Mesothelial cell of epicardium (in vitro differentiated cells): Measurements from ENCODE around the gene ELAVL2. TPM values are rescaled to one million over a fixed set of nuclear protein-coding genes. Genes with fewer than 3 reads are reported as not detected.

Experiments
- DNase-seq, 2 experiments: peaks; one replicate each; pipeline ENCODE4 v3.0.0; 2021; ENCODE audit warnings: low spot score in 2 of 2; ENCODE audit not compliant: unreplicated experiment in 2 of 2
- H3K27ac Mint-ChIP-seq: 2 replicates; pipeline ENCODE4 v1.8.0; 2021; ENCODE audit warnings: mixed read lengths
- H3K27me3 Mint-ChIP-seq: 2 replicates; pipeline ENCODE4 v1.8.0; 2021; ENCODE audit warnings: low read depth, mixed read lengths
- H3K36me3 Mint-ChIP-seq: 2 replicates; pipeline ENCODE4 v1.8.0; 2021; ENCODE audit warnings: mixed read lengths
- H3K4me1 Mint-ChIP-seq: 2 replicates; pipeline ENCODE4 v1.8.0; 2021; ENCODE audit warnings: mixed read lengths
- H3K4me3 Mint-ChIP-seq: 2 replicates; pipeline ENCODE4 v1.8.0; 2021; ENCODE audit warnings: mild to moderate bottlenecking, moderate library complexity, mixed read lengths
- H3K9me3 Mint-ChIP-seq: 2 replicates; pipeline ENCODE4 v1.8.0; 2021; ENCODE audit warnings: mixed read lengths
- total RNA-seq: library from RNA; stranded (reverse); gene quantifications from 3 replicates; pipeline ENCODE4 v1.2.1, GENCODE V29; 2021
- TF ChIP-seq, protein P1 (sequence below): fragments of 200-600 bp; sonication (generic); IDR thresholded peaks from one replicate; pipeline ENCODE4 v1.5.0; 2021; ENCODE audit warnings: antibody characterized with exemption; ENCODE audit not compliant: unreplicated experiment

Gene ELAVL2
- total RNA-seq, 1 donor from 2014 or later: 1.4 TPM

DNA sequence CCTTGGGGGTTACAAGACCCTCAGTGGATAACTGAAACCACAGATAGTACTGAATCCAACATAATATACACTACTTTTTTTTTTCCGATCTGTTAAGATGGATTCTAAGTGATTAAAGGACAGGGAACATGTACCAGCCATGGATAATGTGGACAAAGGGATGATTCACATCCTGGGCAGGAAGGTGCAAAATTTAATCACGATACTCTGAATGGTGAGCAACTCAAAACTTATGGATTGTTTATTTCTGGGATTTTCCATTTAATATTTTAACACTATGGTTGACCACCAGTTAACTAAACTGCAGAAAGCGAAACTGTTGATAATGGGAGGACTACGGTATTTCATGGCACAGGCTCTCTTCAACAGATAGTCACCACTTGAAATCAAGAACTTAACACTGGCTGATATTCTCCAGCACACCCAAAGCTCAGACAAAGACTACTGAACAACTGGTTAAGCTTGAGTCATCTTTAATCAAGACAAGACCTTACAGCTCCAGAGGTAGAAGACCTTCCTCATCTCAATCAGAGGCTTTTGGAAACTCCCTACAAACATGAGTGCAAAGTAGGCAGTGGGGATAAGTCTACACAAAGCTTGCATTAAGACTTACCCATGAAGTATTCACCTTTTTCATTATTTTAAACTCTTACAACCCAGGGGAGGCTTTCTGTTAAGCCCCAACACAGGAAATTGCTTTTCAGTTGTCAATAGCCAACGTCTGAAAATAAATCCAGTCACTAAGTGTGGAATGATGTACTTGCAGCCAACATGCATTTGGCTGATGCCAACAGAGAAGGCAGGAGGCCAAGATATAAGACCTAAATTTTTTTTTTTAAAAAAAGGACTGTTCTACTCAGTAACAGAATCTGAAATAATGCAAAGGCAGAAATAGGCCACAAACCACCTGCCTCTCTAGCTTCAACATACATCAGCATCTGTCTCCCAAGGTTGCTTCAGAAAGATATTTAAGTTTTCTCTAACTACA, 78.7 kb downstream of the ELAVL2 start:
- Mint-ChIP-seq H3K4me1 (no peaks in the 10 kb centered on the region), H3K4me3 (no peak overlapping the region), H3K36me3 (no peaks in the 10 kb centered on the region), H3K9me3 (no peaks in the 10 kb centered on the region), H3K27ac (no peak overlapping the region), H3K27me3 (no peaks in the 10 kb centered on the region)
- DNase-seq: no peak
- TF ChIP-seq, protein P1, sequence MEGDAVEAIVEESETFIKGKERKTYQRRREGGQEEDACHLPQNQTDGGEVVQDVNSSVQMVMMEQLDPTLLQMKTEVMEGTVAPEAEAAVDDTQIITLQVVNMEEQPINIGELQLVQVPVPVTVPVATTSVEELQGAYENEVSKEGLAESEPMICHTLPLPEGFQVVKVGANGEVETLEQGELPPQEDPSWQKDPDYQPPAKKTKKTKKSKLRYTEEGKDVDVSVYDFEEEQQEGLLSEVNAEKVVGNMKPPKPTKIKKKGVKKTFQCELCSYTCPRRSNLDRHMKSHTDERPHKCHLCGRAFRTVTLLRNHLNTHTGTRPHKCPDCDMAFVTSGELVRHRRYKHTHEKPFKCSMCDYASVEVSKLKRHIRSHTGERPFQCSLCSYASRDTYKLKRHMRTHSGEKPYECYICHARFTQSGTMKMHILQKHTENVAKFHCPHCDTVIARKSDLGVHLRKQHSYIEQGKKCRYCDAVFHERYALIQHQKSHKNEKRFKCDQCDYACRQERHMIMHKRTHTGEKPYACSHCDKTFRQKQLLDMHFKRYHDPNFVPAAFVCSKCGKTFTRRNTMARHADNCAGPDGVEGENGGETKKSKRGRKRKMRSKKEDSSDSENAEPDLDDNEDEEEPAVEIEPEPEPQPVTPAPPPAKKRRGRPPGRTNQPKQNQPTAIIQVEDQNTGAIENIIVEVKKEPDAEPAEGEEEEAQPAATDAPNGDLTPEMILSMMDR: no peak

DNA sequence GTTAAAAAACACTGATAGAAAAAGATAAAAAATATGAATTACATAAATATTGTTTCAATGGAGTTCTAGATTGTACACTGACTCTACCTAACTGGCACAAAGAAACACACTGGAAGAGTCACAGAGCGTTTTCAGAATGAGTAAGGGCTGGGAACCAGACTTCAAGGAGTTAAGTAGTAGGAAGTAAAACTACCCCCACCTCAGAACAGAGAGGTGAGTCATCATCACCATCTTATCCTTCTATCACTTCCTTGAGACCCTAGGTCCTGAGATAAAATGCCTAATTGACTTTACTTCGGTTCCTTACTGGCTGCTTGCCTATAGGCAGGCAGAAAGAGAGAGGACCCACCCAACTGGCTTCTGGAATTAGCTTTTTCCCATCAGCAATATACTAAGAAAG, 79.7 kb downstream of the ELAVL2 start:
- Mint-ChIP-seq H3K27me3 (no peaks in the 10 kb centered on the region), H3K4me3 (no peak overlapping the region), H3K4me1 (no peaks in the 10 kb centered on the region), H3K27ac (no peak overlapping the region), H3K36me3 (no peaks in the 10 kb centered on the region), H3K9me3 (no peaks in the 10 kb centered on the region)
- no peak for DNase-seq
- TF ChIP-seq, protein P1: no peak

DNA sequence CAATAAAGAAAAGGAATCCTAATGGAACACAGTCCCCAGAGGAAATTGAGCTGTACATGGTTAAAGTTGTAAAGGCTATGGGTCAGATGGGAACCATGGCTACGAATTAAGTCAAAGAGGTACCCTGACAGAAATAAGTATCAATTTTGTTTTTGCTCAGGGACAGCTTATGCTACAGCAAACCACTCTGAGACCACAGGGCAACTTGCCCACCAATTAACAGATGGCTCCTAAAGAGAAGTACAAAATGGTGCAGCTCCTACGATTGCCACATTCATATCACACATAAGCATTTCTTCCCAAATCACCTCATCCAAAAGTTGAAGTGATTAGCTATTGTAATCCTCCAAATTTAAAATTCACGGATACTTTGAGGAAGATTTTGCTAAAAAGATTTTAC, 83.0 kb downstream of the ELAVL2 start:
- Mint-ChIP-seq H3K36me3 (no peaks in the 10 kb centered on the region), H3K9me3 (no peaks in the 10 kb centered on the region), H3K4me1 (no peaks in the 10 kb centered on the region), H3K4me3 (no peak overlapping the region), H3K27ac (no peak overlapping the region), H3K27me3 (no peaks in the 10 kb centered on the region)
- no peak for DNase-seq
- TF ChIP-seq, protein P1: no peak

DNA sequence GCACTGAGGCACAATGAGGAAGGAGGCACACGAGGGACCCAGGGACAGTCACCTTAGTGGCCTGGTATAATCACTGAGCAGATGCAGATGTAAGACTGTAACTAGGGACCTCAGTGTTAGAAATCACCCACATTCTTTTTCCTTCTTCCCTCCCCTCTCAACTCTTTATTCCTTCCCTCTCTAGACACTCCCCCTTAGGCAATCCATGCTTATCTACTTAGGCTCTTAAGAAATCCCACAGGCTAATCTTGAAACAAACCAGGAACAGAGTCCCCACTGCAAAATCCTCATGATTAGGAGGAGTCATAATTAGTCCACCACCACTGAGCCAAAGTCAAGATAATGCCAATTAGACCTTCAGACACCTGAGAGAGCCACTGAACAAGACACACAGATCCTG, 84.7 kb downstream of the ELAVL2 start:
- Mint-ChIP-seq H3K9me3 (no peaks in the 10 kb centered on the region), H3K27me3 (no peaks in the 10 kb centered on the region), H3K27ac (no peak overlapping the region), H3K4me1 (no peaks in the 10 kb centered on the region), H3K36me3 (no peaks in the 10 kb centered on the region), H3K4me3 (no peak overlapping the region)
- no peak for DNase-seq
- TF ChIP-seq, protein P1: no peak

DNA sequence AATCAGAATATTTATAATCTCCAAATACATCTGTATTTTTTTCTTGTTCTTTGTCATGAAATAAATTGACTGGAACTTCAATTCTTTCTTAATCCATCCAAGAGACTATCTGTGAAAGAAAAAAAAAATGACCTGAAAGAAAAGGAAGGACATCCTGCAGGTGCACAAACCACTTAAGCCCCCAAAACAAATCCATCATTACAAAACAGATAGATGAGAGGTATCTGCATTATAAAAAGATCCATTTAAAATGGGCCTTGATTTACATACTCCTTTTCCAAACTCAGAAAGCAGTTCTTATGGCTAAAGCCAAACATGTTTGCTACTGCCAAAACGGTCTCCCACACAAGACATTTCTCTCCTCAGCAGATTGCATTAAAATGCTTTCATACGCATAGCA, 85.5 kb downstream of the ELAVL2 start:
- no peak for DNase-seq
- Mint-ChIP-seq H3K4me3 (no peak overlapping the region), H3K9me3 (no peaks in the 10 kb centered on the region), H3K36me3 (no peaks in the 10 kb centered on the region), H3K4me1 (no peaks in the 10 kb centered on the region), H3K27ac (no peak overlapping the region), H3K27me3 (no peaks in the 10 kb centered on the region)
- TF ChIP-seq, protein P1: no peak
